H7 (cell line): ENCODE data around the gene MMP3. TPM values are rescaled to one million over a fixed set of nuclear protein-coding genes. Genes with fewer than 3 reads are reported as not detected.
"Not testable (repeated sequence)": the region's sequence is repeated elsewhere in the genome, so short reads cannot be mapped to it uniquely, and the experiment has no call there.

Source experiments
- DNase-seq: peaks from one replicate; pipeline ENCODE4 v3.0.0; 2012
- H3K27me3 ChIP-seq: 2 replicates; pipeline ENCODE4 v1.6.0; 2011; ENCODE audit warnings: mild to moderate bottlenecking, low read length; ENCODE audit not compliant: control insufficient read depth, insufficient read depth
- H3K36me3 ChIP-seq: replicated peaks from 2 replicates; pipeline ENCODE4 v1.5.1; 2011; ENCODE audit warnings: low read length; ENCODE audit not compliant: control insufficient read depth, insufficient read depth
- H3K4me3 ChIP-seq: 2 replicates; pipeline ENCODE4 v1.5.1; 2011; ENCODE audit warnings: low read depth, mild to moderate bottlenecking, control low read depth, low read length, moderate library complexity; ENCODE audit not compliant: insufficient read depth
- total RNA-seq: library from RNA; depleted of rRNA; stranded (reverse); fragments of >200 nt; shearing (Covaris generic); gene quantifications from 2 replicates; pipeline ENCODE4 v1.2.3, GENCODE V29; 2014; rRNA removed

MMP3 gene
- total RNA-seq = not detected in 2 replicates

DNA sequence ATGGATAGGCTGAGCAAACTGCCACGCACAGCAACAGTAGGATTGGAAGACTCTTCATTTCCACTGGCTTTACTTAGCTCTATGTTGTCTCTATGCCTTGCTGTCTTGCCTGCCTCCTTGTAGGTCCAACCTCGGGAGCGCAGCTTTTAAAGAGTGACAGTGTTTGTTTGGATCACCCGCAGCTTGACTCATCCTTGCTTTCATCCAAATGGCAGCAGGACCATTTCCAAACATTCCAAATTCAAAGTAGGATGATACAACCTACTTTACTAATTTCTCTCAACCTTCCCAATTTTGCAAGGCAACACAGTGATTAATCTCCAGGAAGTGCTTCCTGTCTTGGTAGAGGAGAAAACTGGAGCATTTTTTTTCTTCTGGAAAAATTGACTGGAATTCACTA, at the start of gene MMP3:
Gene MMP3, minus strand, starts transcription at position 121 of the 400 bp plus-strand sequence. Its CDS starts 63 bp downstream, at position 58.
- H3K36me3 ChIP-seq = no peaks in the 10 kb centered on the region
- DNase-seq = no peak
- no peaks in the 10 kb centered on the region for H3K27me3 ChIP-seq
- H3K4me3 ChIP-seq = no peak within 1 kb of the TSS

- no peak for DNase-seq
- Histone ChIP-seq H3K4me3 (no peak overlapping the region), H3K36me3 (no peaks in the 10 kb centered on the region), H3K27me3 (no peaks in the 10 kb centered on the region)
Observed at GRCh38 chr11:102891736-102892135, 48.3 kb upstream of the MMP3 start.

DNA sequence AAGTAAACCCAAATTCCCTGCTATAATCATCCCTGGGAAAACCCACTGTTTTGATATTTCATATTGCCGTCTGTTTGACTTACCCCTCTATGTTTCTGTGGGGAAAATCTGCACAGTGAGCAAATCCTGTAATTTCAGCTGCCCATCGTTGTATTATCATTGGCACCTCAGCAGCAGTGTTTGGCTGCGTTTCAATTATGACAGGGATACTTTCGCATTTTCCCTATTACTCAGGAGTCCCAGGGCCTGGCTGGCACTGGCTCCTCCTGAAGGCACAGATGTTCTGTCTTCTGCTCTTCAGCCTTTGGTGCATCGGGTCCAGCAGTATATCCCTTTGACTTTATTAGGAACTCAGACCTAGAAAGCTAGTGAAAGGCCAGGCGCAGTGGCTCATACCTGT, 43.6 kb upstream of the MMP3 start:
- no peak overlapping the region for H3K4me3 ChIP-seq
- no peak for DNase-seq
- H3K36me3 ChIP-seq = no peaks in the 10 kb centered on the region

GRCh38 chr11:102883141-102883540, 39.7 kb upstream of the MMP3 start:
- Histone ChIP-seq H3K36me3 (no peaks in the 10 kb centered on the region), H3K27me3 (no peaks in the 10 kb centered on the region), H3K4me3 (no peak overlapping the region)
- DNase-seq = no peak

More for the DNA sequence above, 43.6 kb upstream of the MMP3 start:
- H3K27me3 ChIP-seq = no peaks in the 10 kb centered on the region

- Histone ChIP-seq H3K36me3 (no peaks in the 10 kb centered on the region), H3K4me3 (no peak overlapping the region), H3K27me3 (no peaks in the 10 kb centered on the region)
- DNase-seq = no peak
Observed at GRCh38 chr11:102882389-102883024, 39.1 kb upstream of the MMP3 start.

DNA sequence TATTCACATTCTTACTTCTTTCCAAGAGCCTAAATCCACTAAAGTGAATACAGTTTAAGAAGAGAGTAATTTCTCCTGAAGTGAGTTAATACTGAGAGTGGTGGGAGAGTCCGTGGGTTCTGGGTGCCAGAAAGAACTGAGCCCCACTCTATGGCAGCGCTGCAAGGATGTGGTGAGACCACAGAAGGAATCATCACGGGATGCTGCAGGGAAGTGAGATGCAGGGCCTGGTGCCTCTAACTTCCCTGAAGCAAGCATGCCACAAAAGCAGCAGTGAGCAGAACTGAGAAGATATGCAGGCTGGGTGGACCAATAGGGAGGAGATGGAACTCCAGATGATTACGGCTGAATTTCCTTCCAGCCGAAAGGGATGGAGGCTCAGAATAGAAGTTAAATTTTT, 36.4 kb upstream of the MMP3 start:
- Histone ChIP-seq H3K4me3 (no peak overlapping the region), H3K27me3 (no peaks in the 10 kb centered on the region), H3K36me3 (no peaks in the 10 kb centered on the region)
- no peak for DNase-seq

DNA sequence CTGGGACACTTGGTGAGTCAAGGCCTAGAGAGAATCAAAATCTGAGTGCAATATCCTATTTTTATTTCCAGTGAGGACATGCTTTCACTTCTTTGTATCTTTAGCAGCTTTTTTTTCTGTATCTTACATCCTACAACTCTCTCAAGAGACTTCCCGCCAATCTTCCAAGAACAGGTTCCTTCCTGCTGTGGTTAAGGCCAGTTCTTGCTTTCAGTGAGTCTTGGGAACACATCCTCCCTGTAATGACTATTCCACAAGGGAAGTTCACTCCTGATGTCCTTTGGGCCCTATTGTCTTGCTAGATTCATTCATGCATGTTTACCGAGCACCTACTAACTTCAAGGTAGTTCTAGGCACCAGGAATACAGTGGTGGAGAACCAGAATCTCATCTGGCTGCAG, 35.2 kb upstream of the MMP3 start:
- Histone ChIP-seq H3K4me3 (no peak overlapping the region), H3K27me3 (no peaks in the 10 kb centered on the region), H3K36me3 (no peaks in the 10 kb centered on the region)
- no peak for DNase-seq

DNA sequence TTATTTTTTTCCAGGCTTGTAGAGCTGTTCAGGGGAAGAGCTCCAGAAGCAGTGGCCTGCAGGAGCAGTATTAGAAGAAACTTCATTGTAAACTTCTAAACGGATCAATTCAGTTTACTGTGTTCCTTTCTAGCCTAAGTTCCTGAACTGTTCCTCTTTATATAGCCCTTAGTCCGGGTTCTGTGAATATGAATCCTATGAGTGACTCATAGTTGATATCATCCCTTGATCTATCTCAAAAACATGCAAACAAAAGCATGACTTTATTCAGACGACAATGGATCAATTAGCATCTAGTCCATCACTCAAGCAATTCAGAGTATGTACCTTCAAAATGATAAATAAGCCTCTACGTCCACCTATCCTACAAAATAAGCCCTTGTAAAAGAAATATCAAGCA, 31.4 kb upstream of the MMP3 start, which contains the start of gene MMP12:
Gene MMP12, minus strand, starts transcription at position 131 of the 400 bp plus-strand sequence. Its CDS starts 45 bp downstream, at position 86.
- Histone ChIP-seq H3K27me3 (no peaks in the 10 kb centered on the region), H3K36me3 (no peaks in the 10 kb centered on the region), H3K4me3 (no peak within 1 kb of the TSS)
- DNase-seq = no peak

- DNase-seq, H3K4me3 ChIP-seq, H3K36me3 ChIP-seq, H3K27me3 ChIP-seq: not testable (repeated sequence)
Observed at GRCh38 chr11:102869354-102869964, 26.1 kb upstream of the MMP3 start.

DNA sequence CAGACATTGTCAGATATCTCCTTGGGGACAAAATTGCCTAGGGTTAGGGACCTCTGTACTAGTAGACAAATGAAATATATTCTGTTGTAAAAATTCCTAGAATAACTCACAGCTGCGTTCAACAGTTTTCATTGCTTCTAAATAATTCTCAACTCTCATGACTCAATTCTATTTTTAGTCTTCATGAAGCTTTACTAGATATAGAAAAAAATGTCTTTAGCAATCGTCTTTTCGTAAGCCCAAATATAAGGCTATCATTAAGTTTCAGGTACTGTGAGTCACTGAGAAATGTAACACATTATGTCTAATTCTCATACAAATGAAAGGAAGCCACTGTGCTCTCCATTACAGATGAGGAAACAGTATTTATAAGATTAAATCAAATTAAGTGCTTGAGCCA, 24.9 kb upstream of the MMP3 start:
- H3K27me3 ChIP-seq = no peaks in the 10 kb centered on the region
- H3K4me3 ChIP-seq = no peak overlapping the region
- no peaks in the 10 kb centered on the region for H3K36me3 ChIP-seq
- no peak for DNase-seq

DNA sequence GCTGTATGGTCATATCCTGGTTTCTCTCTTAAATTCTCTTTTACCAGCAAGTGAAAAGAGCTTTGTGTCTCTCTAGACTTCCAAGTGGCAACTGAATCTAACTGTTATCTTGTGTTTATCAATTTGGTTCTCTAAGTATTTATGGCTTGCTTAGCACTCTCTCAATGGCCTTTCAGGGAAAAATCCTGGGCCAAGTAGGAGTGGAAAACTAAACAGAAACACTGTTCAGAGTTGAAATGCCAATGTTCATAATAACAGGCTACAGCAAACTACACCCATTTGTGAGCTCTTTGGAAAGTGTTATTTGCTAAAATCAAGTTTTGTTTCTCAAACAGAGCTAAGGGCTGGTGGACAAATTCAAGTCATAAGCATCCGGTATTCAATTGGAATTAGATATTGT, 21.3 kb upstream of the MMP3 start:
- Histone ChIP-seq H3K4me3 (no peak overlapping the region), H3K36me3 (no peaks in the 10 kb centered on the region), H3K27me3 (no peaks in the 10 kb centered on the region)
- no peak for DNase-seq

- H3K27me3 ChIP-seq = no peaks in the 10 kb centered on the region
- H3K36me3 ChIP-seq = no peaks in the 10 kb centered on the region
- H3K4me3 ChIP-seq = no peak overlapping the region
- no peak for DNase-seq
Observed at GRCh38 chr11:102853956-102854355, 10.5 kb upstream of the MMP3 start.

DNA sequence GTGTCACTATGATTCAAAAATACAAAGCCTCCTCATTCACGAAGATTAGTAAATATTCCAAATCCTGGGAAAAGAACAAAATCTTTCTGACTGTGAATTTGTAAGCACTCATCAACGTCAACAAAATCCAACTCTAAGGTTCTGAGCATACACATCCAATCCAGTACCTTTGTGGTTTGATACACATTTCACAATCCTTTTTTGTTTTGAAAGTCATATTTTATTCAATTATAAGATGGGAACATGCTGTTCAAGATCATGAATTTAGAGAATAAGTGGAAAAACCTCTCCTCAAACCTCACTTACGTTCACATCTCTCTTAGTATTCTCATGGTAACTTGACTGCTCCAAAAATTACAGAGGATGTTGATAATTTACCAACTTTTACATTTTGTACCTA, 9.6 kb upstream of the MMP3 start:
- no peaks in the 10 kb centered on the region for H3K36me3 ChIP-seq
- no peak overlapping the region for H3K4me3 ChIP-seq
- DNase-seq = no peak
- no peaks in the 10 kb centered on the region for H3K27me3 ChIP-seq

DNA sequence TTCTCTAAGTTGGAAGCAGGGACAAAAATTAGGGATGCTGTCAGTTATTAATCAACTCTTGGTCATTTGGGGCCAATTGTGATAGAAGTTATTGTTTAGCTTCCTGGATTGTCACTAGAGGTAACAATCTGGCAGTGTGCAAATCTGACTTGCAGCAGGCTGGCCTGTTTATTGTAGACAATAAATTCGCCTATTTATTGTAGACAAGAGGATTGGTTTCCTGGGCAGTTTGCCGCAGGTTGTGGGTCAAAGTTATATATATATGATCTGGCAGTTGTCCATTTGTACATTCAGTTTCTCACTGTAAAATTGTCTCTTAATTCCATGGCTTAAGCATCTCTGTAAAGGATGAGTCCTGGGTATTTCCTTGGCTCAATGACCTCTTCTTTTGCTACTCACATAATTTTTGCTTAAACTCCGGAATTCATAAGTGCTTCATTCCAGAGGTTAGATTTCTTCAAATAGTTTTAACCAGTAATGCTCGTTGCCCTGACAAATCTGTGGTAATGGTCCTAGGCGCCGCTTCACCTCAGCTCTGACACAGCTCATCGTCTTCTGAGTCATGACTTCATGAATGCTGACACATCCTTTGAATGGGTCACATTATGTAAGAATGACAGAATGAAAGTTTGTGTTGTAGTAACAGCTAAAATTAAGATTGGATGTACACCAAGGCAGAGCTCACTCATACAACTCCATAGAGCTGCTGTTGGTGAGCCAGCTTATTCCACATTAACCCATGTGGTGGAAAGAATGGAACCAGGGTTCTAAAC, 7.8 kb upstream of the MMP3 start:
- H3K36me3 ChIP-seq = no peaks in the 10 kb centered on the region
- H3K4me3 ChIP-seq = no peak overlapping the region
- H3K27me3 ChIP-seq = no peaks in the 10 kb centered on the region
- DNase-seq = no peak

GRCh38 chr11:102849311-102849710, 5.9 kb upstream of the MMP3 start:
- no peak overlapping the region for H3K4me3 ChIP-seq
- H3K36me3 ChIP-seq = no peaks in the 10 kb centered on the region
- DNase-seq = no peak
- H3K27me3 ChIP-seq = no peaks in the 10 kb centered on the region
